Ovary (tissue), 3 donors: ENCODE data around the gene ZNF845.

Source experiments
- CTCF ChIP-seq, 3 donors: fragments of 450-650 bp in 2 of 3; fragments of 200-600 bp in 1 of 3; IDR thresholded peaks; one replicate each; pipeline versions ENCODE4 v1.5.1 to v1.8.0; 2016 to 2022; ENCODE audit warnings: antibody characterized with exemption in 3 of 3, mild to moderate bottlenecking in 1 of 3
- EP300 ChIP-seq: sonication (generic); formaldehyde crosslinking; IDR thresholded peaks from one replicate; pipeline ENCODE4 v1.6.1; 2017; ENCODE audit warnings: antibody characterized with exemption
- POLR2A ChIP-seq: fragments of 450-650 bp; IDR thresholded peaks from one replicate; pipeline ENCODE4 v1.6.1; 2017; ENCODE audit warnings: antibody characterized with exemption, mild to moderate bottlenecking, moderate library complexity
- donor health status: DM: no; HTN: no; CAD: no.

GRCh38 chr19:53311897-53312296 is 21.7 kb upstream of the ZNF845 start:
- TF ChIP-seq CTCF (IDR thresholded peaks at IDR 0.05) = no peak
- no peak for TF ChIP-seq POLR2A
- TF ChIP-seq EP300 = no peak
